SK-N-SH treated with all-trans-retinoic acid at 6 μM for 48 hours (cell line): Measurements from ENCODE around the gene MDGA2.

Experiments used
- ATAC-seq: fragments of 200-7000 bp; cut with Tn5 transposase; 3 replicates; pipeline ENCODE4 v1.9.1; 2020; ENCODE audit warnings: mild to moderate bottlenecking, moderate library complexity
- ARNTL ChIP-seq: fragments of 450-650 bp; formaldehyde crosslinking; IDR thresholded peaks from 2 replicates; pipeline ENCODE4 v1.5.0; 2020; ENCODE audit warnings: low read depth, mild to moderate bottlenecking, moderate library complexity, borderline replicate concordance
- BACH2 ChIP-seq: fragments of 250-450 bp; sonication (Bioruptor Pico); IDR thresholded peaks from 2 replicates; pipeline ENCODE4 v1.9.0; 2021; ENCODE audit warnings: mild to moderate bottlenecking, borderline replicate concordance
- CREB5 ChIP-seq: fragments of 250-450 bp; sonication (Bioruptor Pico); IDR thresholded peaks from 2 replicates; pipeline ENCODE4 v1.5.1; 2020; ENCODE audit warnings: low read depth, mild to moderate bottlenecking, moderate library complexity
- CSDC2 ChIP-seq: fragments of 250-450 bp; sonication (Bioruptor Pico); IDR thresholded peaks from 2 replicates; pipeline ENCODE4 v1.5.0; 2020; ENCODE audit warnings: mild to moderate bottlenecking, moderate library complexity
- CSRNP3 ChIP-seq: fragments of 250-450 bp; sonication (Bioruptor Pico); IDR thresholded peaks from 2 replicates; pipeline ENCODE4 v1.5.1; 2021; ENCODE audit warnings: mild to moderate bottlenecking, moderate library complexity
- ESRRG ChIP-seq: fragments of 250-450 bp; sonication (Bioruptor Pico); IDR thresholded peaks from 2 replicates; pipeline ENCODE4 v1.6.1; 2021; ENCODE audit warnings: mild to moderate bottlenecking
- GLIS3 ChIP-seq: fragments of 250-450 bp; sonication (Bioruptor Pico); IDR thresholded peaks from 2 replicates; pipeline ENCODE4 v1.5.0; 2020; ENCODE audit warnings: mild to moderate bottlenecking, moderate library complexity
- ISL1 ChIP-seq: fragments of 250-450 bp; sonication (Bioruptor Pico); IDR thresholded peaks from 2 replicates; pipeline ENCODE4 v2.1.2; 2022; ENCODE audit warnings: mild to moderate bottlenecking, moderate library complexity
- OSR1 ChIP-seq: fragments of 250-450 bp; sonication (Bioruptor Pico); IDR thresholded peaks from 2 replicates; pipeline ENCODE4 v1.8.0; 2022; ENCODE audit warnings: moderate library complexity, mild to moderate bottlenecking, inconsistent platforms
- PPARA ChIP-seq: fragments of 250-450 bp; sonication (Bioruptor Pico); IDR thresholded peaks from 2 replicates; pipeline ENCODE4 v1.5.0; 2020; ENCODE audit warnings: mild to moderate bottlenecking, borderline replicate concordance
- RARB ChIP-seq: fragments of 250-450 bp; sonication (Bioruptor Pico); IDR thresholded peaks from 2 replicates; pipeline ENCODE4 v1.8.0; 2021; ENCODE audit warnings: mild to moderate bottlenecking, moderate library complexity
- SNAI2 ChIP-seq: fragments of 250-450 bp; sonication (Bioruptor Pico); IDR thresholded peaks from 2 replicates; pipeline ENCODE4 v1.5.0; 2020; ENCODE audit warnings: mild to moderate bottlenecking, moderate library complexity
- TCF4 ChIP-seq: fragments of 250-450 bp; sonication (Bioruptor Pico); IDR thresholded peaks from 2 replicates; pipeline ENCODE4 v1.8.0; 2021; ENCODE audit warnings: mild to moderate bottlenecking, moderate library complexity, borderline replicate concordance
- ZC3H10 ChIP-seq: fragments of 250-450 bp; sonication (Bioruptor Pico); IDR thresholded peaks from 2 replicates; pipeline ENCODE4 v1.5.1; 2021; ENCODE audit warnings: mild to moderate bottlenecking, moderate library complexity
- ZFP3 ChIP-seq: fragments of 250-450 bp; sonication (Bioruptor Pico); IDR thresholded peaks from 2 replicates; pipeline ENCODE4 v1.5.0; 2020; ENCODE audit warnings: mild to moderate bottlenecking, moderate library complexity
- ZFP30 ChIP-seq: fragments of 450-650 bp; formaldehyde crosslinking; IDR thresholded peaks from 2 replicates; pipeline ENCODE4 v1.5.0; 2022; ENCODE audit warnings: mild to moderate bottlenecking, moderate library complexity
- ZNF565 ChIP-seq: fragments of 450-650 bp; formaldehyde crosslinking; conservative IDR thresholded peaks from 2 replicates; pipeline ENCODE4 v1.5.0; 2020; ENCODE audit warnings: low read depth, mild to moderate bottlenecking, moderate library complexity
- ZNF70 ChIP-seq: fragments of 450-650 bp; formaldehyde crosslinking; IDR thresholded peaks from 2 replicates; pipeline ENCODE4 v1.5.0; 2020; ENCODE audit warnings: mild to moderate bottlenecking, moderate library complexity
- ZNF8 ChIP-seq: fragments of 450-650 bp; formaldehyde crosslinking; IDR thresholded peaks from 2 replicates; pipeline ENCODE4 v1.5.0; 2020; ENCODE audit warnings: mild to moderate bottlenecking, moderate library complexity
- TF ChIP-seq, protein P1 (sequence below): fragments of 250-450 bp; sonication (Bioruptor Pico); IDR thresholded peaks from 2 replicates; pipeline ENCODE4 v1.8.0; 2020; ENCODE audit warnings: mild to moderate bottlenecking, moderate library complexity, borderline replicate concordance
- TF ChIP-seq, protein P2 (sequence below): fragments of 250-450 bp; sonication (Bioruptor Pico); IDR thresholded peaks from 2 replicates; pipeline ENCODE4 v1.8.0; 2021; ENCODE audit warnings: low read depth, mild to moderate bottlenecking, moderate library complexity, borderline replicate concordance

The MDGA2 gene

DNA sequence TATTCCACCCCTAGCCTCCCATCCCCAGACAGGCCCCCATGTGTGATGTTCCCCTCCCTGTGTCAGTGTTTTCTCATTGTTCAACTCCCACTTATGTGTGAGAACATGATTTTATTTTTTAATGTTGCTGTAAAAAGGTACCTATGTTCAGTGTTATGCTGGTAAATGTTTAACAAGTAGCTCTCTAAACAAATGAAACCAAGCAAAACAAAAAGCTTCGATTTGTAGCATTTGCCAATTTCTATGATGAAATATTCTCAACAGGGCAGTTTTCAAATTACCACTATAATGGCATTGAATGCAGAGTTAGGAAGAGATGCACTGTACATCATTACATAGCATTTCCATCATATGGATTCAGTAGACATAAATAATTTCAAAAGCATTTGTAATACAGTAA lies 410.6 kb downstream of the MDGA2 start:
- ATAC-seq = no peak

GRCh38 chr14:47262801-47263200 lies 412.6 kb downstream of the MDGA2 start:
- no peak for ATAC-seq
- no peak for TF ChIP-seq TCF4 (CRISPR knock-in tag)
- no peak for TF ChIP-seq ZC3H10
- TF ChIP-seq ESRRG (CRISPR knock-in tag) = no peak
- TF ChIP-seq CSDC2 = no peak
- TF ChIP-seq ZFP30 (CRISPR knock-in tag) = no peak
- no peak for TF ChIP-seq ARNTL
- TF ChIP-seq, protein P1, sequence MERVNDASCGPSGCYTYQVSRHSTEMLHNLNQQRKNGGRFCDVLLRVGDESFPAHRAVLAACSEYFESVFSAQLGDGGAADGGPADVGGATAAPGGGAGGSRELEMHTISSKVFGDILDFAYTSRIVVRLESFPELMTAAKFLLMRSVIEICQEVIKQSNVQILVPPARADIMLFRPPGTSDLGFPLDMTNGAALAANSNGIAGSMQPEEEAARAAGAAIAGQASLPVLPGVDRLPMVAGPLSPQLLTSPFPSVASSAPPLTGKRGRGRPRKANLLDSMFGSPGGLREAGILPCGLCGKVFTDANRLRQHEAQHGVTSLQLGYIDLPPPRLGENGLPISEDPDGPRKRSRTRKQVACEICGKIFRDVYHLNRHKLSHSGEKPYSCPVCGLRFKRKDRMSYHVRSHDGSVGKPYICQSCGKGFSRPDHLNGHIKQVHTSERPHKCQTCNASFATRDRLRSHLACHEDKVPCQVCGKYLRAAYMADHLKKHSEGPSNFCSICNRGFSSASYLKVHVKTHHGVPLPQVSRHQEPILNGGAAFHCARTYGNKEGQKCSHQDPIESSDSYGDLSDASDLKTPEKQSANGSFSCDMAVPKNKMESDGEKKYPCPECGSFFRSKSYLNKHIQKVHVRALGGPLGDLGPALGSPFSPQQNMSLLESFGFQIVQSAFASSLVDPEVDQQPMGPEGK = no peak
- no peak for TF ChIP-seq CREB5 (CRISPR knock-in tag)
- TF ChIP-seq ZNF70 (CRISPR knock-in tag) = no peak
- no peak for TF ChIP-seq PPARA
- no peak for TF ChIP-seq ZFP3 (CRISPR knock-in tag)
- no peak for TF ChIP-seq SNAI2 (CRISPR knock-in tag)

More for the DNA sequence above, 410.6 kb downstream of the MDGA2 start:
- TF ChIP-seq CSDC2 (no peak), CREB5 (CRISPR knock-in tag) (no peak), GLIS3 (CRISPR knock-in tag) (no peak), OSR1 (CRISPR knock-in tag) (no peak), ESRRG (CRISPR knock-in tag) (no peak), ZC3H10 (no peak), SNAI2 (CRISPR knock-in tag) (no peak), TCF4 (CRISPR knock-in tag) (no peak), BACH2 (CRISPR knock-in tag) (no peak), PPARA (no peak), ZFP30 (CRISPR knock-in tag) (no peak), ISL1 (CRISPR knock-in tag) (no peak), ZFP3 (CRISPR knock-in tag) (no peak), ARNTL (no peak)
- TF ChIP-seq, protein P2, sequence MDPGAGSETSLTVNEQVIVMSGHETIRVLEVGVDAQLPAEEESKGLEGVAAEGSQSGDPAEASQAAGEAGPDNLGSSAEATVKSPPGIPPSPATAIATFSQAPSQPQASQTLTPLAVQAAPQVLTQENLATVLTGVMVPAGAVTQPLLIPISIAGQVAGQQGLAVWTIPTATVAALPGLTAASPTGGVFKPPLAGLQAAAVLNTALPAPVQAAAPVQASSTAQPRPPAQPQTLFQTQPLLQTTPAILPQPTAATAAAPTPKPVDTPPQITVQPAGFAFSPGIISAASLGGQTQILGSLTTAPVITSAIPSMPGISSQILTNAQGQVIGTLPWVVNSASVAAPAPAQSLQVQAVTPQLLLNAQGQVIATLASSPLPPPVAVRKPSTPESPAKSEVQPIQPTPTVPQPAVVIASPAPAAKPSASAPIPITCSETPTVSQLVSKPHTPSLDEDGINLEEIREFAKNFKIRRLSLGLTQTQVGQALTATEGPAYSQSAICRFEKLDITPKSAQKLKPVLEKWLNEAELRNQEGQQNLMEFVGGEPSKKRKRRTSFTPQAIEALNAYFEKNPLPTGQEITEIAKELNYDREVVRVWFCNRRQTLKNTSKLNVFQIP (CRISPR knock-in tag) = no peak
- TF ChIP-seq, all 23 proteins: peak for 0

GRCh38 chr14:47261350-47261749 lies 414.1 kb downstream of the MDGA2 start:
- no peak for TF ChIP-seq ZNF565 (CRISPR knock-in tag)
- no peak for TF ChIP-seq RARB (CRISPR knock-in tag)
- TF ChIP-seq BACH2 (CRISPR knock-in tag) = no peak
- no peak for TF ChIP-seq CSRNP3 (CRISPR knock-in tag)
- TF ChIP-seq ZNF70 (CRISPR knock-in tag) = no peak
- no peak for TF ChIP-seq ZFP30 (CRISPR knock-in tag)
- TF ChIP-seq, protein P2 (CRISPR knock-in tag) = no peak
- TF ChIP-seq TCF4 (CRISPR knock-in tag) = no peak
- TF ChIP-seq, protein P1 = no peak
- no peak for TF ChIP-seq ZC3H10
- no peak for TF ChIP-seq ZNF8 (CRISPR knock-in tag)
- ATAC-seq = no peak
